ENCODE data around the gene STAG1.

GRCh38 chr3:136404056-136404455, 348.1 kb downstream of the STAG1 start:
- TF ChIP-seq CTCF (IDR thresholded peaks at IDR 0.05): no peak
- TF ChIP-seq ZFX (IDR thresholded peaks at IDR 0.05; ENCODE audit: borderline replicate concordance): no peak

All from 22Rv1 (cell line).